Body of pancreas (tissue), 4 donors: ENCODE results near the gene CORO1C. TPM values are rescaled to one million over a fixed set of nuclear protein-coding genes. Genes with fewer than 3 reads are reported as not detected.

Source experiments
- ATAC-seq: fragments of 150-250 bp; one replicate; pipeline ENCODE4 v1.9.1; 2016
- DNase-seq, 4 donors: peaks; one replicate each; pipeline ENCODE4 v3.0.0-alpha.2; 2019
- H3K27ac ChIP-seq, 4 donors: fragments of 200-600 bp; sonication (generic); 1 replicate in 3 of 4; 2 replicates in 1 of 4; pipeline versions ENCODE4 v1.5.1 to v1.6.1; 2016 to 2019; ENCODE audit warnings: mild to moderate bottlenecking in 1 of 4, mixed read lengths in 1 of 4, moderate library complexity in 1 of 4
- H3K27me3 ChIP-seq, 2 donors: fragments of 200-600 bp; sonication (generic); one replicate each; pipeline ENCODE4 v1.6.0; 2016; ENCODE audit warnings: mild to moderate bottlenecking in 1 of 2
- H3K36me3 ChIP-seq, 2 donors: fragments of 200-600 bp; sonication (generic); replicated peaks in 1 of 2; 2 replicates each; pipeline ENCODE4 v1.5.1; 2016; ENCODE audit warnings: low read depth in 2 of 2; ENCODE audit not compliant: insufficient read depth in 1 of 2
- H3K4me1 ChIP-seq: fragments of 200-600 bp; sonication (generic); one replicate; pipeline ENCODE4 v1.6.0; 2016
- H3K4me3 ChIP-seq, 2 donors: fragments of 200-600 bp; sonication (generic); 1 replicate in 1 of 2; 2 replicates in 1 of 2; pipeline ENCODE4 v1.5.1; 2016 to 2019
- H3K9me3 ChIP-seq, 3 donors: fragments of 200-600 bp; sonication (generic); 1 replicate in 2 of 3; 2 replicates in 1 of 3; pipeline ENCODE4 v1.5.1; 2016
- POLR2A ChIP-seq, 3 donors: fragments of 450-650 bp; IDR thresholded peaks; one replicate each; pipeline ENCODE4 v1.6.1; 2016; ENCODE audit warnings: antibody characterized with exemption in 3 of 3, mild to moderate bottlenecking in 2 of 3
- WGBS, 2 donors: methylation state at CpG; one replicate each; pipeline ENCODE4 v1.1.5; 2017; 5-methylcytosine and 5-hydroxymethylcytosine counted together
- intact Hi-C: fragments of 100-400 bp; cut with DNase I; formaldehyde crosslinking; loops from one replicate; pipeline ENCODE4 v1.15.1; 2023
- microRNA-seq, 2 donors: library from miRNA; unstranded; fragments of <30 nt; microRNA quantifications; one replicate each; pipeline ENCODE4, GENCODE V29; 2016; ENCODE audit warnings: borderline number of aligned reads in 2 of 2, borderline replicate concordance in 2 of 2
- small RNA-seq: library from RNA; depleted of rRNA; stranded (forward); fragments of <200 nt; gene quantifications from one replicate; pipeline ENCODE3, GENCODE V24; 2016
- total RNA-seq, 2 donors: library from RNA; depleted of rRNA; stranded (reverse); fragments of >200 nt; gene quantifications; one replicate each; pipeline ENCODE4 v1.1.0, GENCODE V29; 2016
- TF ChIP-seq, protein P1 (sequence below), 7 experiments: fragments of 450-650 bp in 4 of 7; fragments of 200-600 bp in 3 of 7; sonication (generic) in 3 of 7; IDR thresholded peaks; one replicate each; pipeline ENCODE4 v1.5.1; 2016 to 2019; ENCODE audit warnings: antibody characterized with exemption in 7 of 7

CORO1C gene
- total RNA-seq, 2 donors from 2014 or later = 26.7 to 27.4 TPM

- H3K27ac ChIP-seq = no peak overlapping the region
These were observed 134.3 kb downstream of the CORO1C start for GRCh38 chr12:108596854-108597558.

DNA sequence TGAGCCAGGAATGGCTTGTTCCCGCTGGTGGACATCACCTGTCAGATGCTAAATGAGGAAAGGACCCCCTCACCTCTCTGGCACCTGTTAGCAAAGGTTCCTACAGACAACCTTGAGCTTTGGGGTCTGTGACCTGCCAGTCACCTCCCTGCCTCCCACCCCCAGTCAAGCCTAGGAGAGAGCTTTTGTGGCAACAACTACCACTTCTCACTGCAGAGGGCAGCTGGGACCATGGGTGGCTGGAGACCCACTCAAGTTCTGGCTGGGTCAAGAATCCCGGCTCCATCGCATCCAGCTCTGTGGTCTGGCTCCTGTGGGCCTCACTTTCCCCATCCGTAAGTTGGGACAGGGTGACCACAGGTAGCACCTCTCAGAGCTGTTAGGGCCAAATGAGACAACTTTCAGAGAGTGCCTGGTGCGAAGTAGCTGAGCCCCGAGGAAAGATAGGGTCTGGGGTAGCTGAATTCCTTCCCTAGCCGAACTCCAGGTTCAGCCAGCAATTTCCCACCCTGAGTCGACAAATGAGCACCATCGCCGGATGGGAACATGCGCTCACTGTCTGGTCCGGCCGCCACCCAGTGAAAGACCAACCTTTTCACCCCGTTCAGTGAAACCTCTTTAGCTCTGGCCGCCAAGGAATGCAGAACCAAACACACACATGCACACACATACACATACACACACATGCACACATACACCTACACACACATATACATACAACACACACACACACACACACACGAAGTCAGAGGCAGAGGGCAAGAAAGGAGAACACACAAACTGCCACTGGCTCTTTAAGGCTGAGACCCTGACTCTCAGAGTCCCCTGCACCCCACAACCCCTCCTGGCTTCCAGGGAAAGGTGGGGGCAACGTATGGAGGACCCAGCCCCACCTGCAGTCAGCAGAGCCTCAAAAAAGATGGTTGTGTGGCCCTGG is 135.3 kb downstream of the CORO1C start:
- WGBS, 2 donors = 64 to 75% methylated on average over 12 to 17 of the region's 17 CpGs
- ATAC-seq (no peak), DNase-seq (no peak)
- Histone ChIP-seq H3K4me3 (no peak overlapping the region), H3K4me1 (no peaks in the 10 kb centered on the region), H3K9me3 (no peaks in the 10 kb centered on the region), H3K36me3 (no peaks in the 10 kb centered on the region), H3K27ac (no peak overlapping the region), H3K27me3 (no peaks in the 10 kb centered on the region)
- intact Hi-C loops = no loop called here
- TF ChIP-seq, protein P1, sequence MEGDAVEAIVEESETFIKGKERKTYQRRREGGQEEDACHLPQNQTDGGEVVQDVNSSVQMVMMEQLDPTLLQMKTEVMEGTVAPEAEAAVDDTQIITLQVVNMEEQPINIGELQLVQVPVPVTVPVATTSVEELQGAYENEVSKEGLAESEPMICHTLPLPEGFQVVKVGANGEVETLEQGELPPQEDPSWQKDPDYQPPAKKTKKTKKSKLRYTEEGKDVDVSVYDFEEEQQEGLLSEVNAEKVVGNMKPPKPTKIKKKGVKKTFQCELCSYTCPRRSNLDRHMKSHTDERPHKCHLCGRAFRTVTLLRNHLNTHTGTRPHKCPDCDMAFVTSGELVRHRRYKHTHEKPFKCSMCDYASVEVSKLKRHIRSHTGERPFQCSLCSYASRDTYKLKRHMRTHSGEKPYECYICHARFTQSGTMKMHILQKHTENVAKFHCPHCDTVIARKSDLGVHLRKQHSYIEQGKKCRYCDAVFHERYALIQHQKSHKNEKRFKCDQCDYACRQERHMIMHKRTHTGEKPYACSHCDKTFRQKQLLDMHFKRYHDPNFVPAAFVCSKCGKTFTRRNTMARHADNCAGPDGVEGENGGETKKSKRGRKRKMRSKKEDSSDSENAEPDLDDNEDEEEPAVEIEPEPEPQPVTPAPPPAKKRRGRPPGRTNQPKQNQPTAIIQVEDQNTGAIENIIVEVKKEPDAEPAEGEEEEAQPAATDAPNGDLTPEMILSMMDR (IDR thresholded peaks at IDR 0.05) = no peak
- no peak for TF ChIP-seq POLR2A (IDR thresholded peaks at IDR 0.05)

More at GRCh38 chr12:108596854-108597558, 134.3 kb downstream of the CORO1C start:
- Histone ChIP-seq H3K9me3 (no peaks in the 10 kb centered on the region), H3K27me3 (no peaks in the 10 kb centered on the region), H3K36me3 (no peaks in the 10 kb centered on the region), H3K4me3 (no peak overlapping the region), H3K4me1 (no peaks in the 10 kb centered on the region)
- ATAC-seq (no peak), DNase-seq (no peak)
- intact Hi-C loops = no loop called here
- TF ChIP-seq POLR2A (IDR thresholded peaks at IDR 0.05) = no peak
- TF ChIP-seq, protein P1 (IDR thresholded peaks at IDR 0.05) = no peak
- WGBS, 2 donors = 43 to 44% methylated on average over 1 to 8 of the region's 10 CpGs

Small RNA genes lying within 50 kb of the gene (microRNA-seq; reads per million reads assigned to microRNA genes)
- gene MIR4496 = 0 reads per million in 2 donors

Small RNA genes lying within 50 kb of the gene (small RNA-seq; reads per million reads assigned to genes)
- gene AC087893.2 = not detected
- not detected for gene RF00019
- not detected for gene RF00561
- not detected for gene RNU7-169P

Other genes starting within 250 kb of the CORO1C start
- 10 to 100 TPM; 10.9 to 11.9 TPM for gene FICD, start 216.2 kb downstream of the CORO1C start, total RNA-seq
- 10 to 100 TPM; 20.2 to 38.6 TPM for gene SART3, start 170.3 kb downstream of the CORO1C start, total RNA-seq
- gene ISCU, start 168.9 kb downstream of the CORO1C start, total RNA-seq = 100 to 1,000 TPM in 1 of 2 donors, 10 to 100 TPM in 1; 82.7 to 160 TPM
- gene TMEM119, start 133.4 kb downstream of the CORO1C start, total RNA-seq = 1 to 10 TPM; 5.9 to 6.5 TPM
- 1 to 10 TPM in 1 of 2 donors, under 1 TPM in 1; 0.66 to 2.3 TPM for gene SELPLG, start 97.6 kb downstream of the CORO1C start, total RNA-seq
- gene SSH1, start 126.1 kb upstream of the CORO1C start, total RNA-seq = 10 to 100 TPM in 1 of 2 donors, 1 to 10 TPM in 1; 5.6 to 16.9 TPM
- not detected for gene DAO, start 148.6 kb upstream of the CORO1C start, total RNA-seq